ENCODE measurements around the gene BBC3. TPM values are rescaled to one million over a fixed set of nuclear protein-coding genes. Genes with fewer than 3 reads are reported as not detected.

The BBC3 gene
- total RNA-seq, 1 donor from 2014 or later: 18.3 TPM

GRCh38 chr19:47176071-47176626 lies 54.9 kb downstream of the BBC3 start:
- no peak for DNase-seq (ENCODE audit: low spot score, unreplicated experiment)
- no peak for TF ChIP-seq CTCF (IDR thresholded peaks at IDR 0.05; ENCODE audit: unreplicated experiment)
- Mint-ChIP-seq H3K27me3 (no peaks in the 10 kb centered on the region), H3K27ac (no peak overlapping the region), H3K4me1 (ENCODE audit: low read depth) (peaks cover 4% of the 10 kb centered on the region), H3K4me3 (ENCODE audit: low read depth) (no peak overlapping the region), H3K9me3 (ENCODE audit: low read depth) (no peaks in the 10 kb centered on the region), H3K36me3 (ENCODE audit: insufficient read depth) (peaks cover 33% of the 10 kb centered on the region)

DNA sequence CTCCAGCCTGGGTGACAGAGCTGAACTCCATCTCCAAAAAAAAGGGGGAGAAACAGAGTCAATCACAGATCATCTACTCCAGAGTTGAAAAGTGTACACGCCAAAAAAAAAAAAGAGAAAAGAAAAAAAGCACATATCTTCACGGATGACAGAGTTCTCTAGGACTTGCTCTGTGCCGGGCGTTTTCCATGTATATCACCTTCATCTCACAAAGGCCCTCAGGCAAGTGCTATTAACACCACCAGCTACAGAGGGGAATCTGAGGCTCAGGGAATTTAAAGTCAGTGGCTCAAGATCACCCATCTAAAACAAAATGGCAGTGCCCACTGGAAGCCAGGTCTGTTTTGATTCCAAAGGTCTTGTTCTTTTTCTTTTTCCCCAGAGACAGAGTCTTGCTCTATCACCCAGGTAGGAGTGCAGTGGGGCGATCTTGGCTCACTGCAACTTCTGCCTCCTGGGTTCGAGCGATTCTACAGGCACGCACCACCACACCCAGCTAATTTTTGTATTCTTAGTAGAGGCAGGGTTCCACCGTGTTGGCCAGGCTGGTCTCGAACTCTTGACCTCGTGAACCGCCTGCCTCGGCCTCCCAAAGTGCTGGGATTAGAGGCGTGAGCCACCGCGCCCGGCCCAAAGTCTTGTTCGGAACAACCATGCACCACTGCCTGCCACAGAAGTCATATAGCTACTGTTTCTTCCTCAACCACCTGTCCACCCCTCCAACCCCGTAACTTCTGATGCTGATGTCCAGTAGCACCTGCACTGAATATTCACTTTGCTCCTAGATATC lies 58.1 kb downstream of the BBC3 start:
- Mint-ChIP-seq H3K4me1 (ENCODE audit: low read depth) (no peaks in the 10 kb centered on the region), H3K4me3 (ENCODE audit: low read depth) (no peak overlapping the region), H3K36me3 (ENCODE audit: insufficient read depth) (peaks cover 37% of the 10 kb centered on the region), H3K27ac (peak overlapping the region; percentile 56), H3K27me3 (no peaks in the 10 kb centered on the region), H3K9me3 (ENCODE audit: low read depth) (no peaks in the 10 kb centered on the region)
- no peak for TF ChIP-seq CTCF (IDR thresholded peaks at IDR 0.05; ENCODE audit: unreplicated experiment)
- no peak for DNase-seq (ENCODE audit: low spot score, unreplicated experiment)

Small RNA genes lying within 50 kb of the gene (microRNA-seq; reads per million reads assigned to microRNA genes)
- gene MIR3190 (ENCODE audit: borderline number of aligned reads, unreplicated experiment): not detected
- not detected for gene MIR3191 (ENCODE audit: borderline number of aligned reads, unreplicated experiment)

Other genes with a start within 250 kb of the BBC3 start
- 2.2 and 2.4 TPM in 2 replicates for gene NPAS1, start 211.4 kb downstream of the BBC3 start, total RNA-seq
- gene TMEM160, start 182.6 kb downstream of the BBC3 start, total RNA-seq: 33.6 and 35.4 TPM in 2 replicates
- gene ZC3H4, start 117.4 kb downstream of the BBC3 start, total RNA-seq: 90.6 and 94.7 TPM in 2 replicates
- gene SAE1, start 100.4 kb downstream of the BBC3 start, total RNA-seq: 172 and 173 TPM in 2 replicates
- gene CCDC9, start 25.3 kb upstream of the BBC3 start, total RNA-seq: 34.4 and 36.1 TPM in 2 replicates
- gene INAFM1, start 43.7 kb upstream of the BBC3 start, total RNA-seq: 9.1 and 11.8 TPM in 2 replicates
- 2.4 and 2.9 TPM in 2 replicates for gene C5AR1, start 78.7 kb upstream of the BBC3 start, total RNA-seq
- gene C5AR2, start 101.0 kb upstream of the BBC3 start, total RNA-seq: not detected in 2 replicates
- gene DHX34, start 118.1 kb upstream of the BBC3 start, total RNA-seq: 37.7 and 42.1 TPM in 2 replicates
- 25.5 and 30.8 TPM in 2 replicates for gene MEIS3, start 188.3 kb upstream of the BBC3 start, total RNA-seq
- gene SLC8A2, start 240.7 kb upstream of the BBC3 start, total RNA-seq: 1.2 and 1.4 TPM in 2 replicates

All from progenitor cell of endocrine pancreas (in vitro differentiated cells).